ENCODE data around the gene PI16. TPM values are rescaled to one million over a fixed set of nuclear protein-coding genes. Genes with fewer than 3 reads are reported as not detected.

PI16 gene
- total and polyA plus RNA-seq, 7 donors = 0.85 to 50.7 (median 2.9) TPM

GRCh38 chr6:36975231-36976006, 20.9 kb downstream of the PI16 start:
- no peaks in the 10 kb centered on the region for H3K9me3 ChIP-seq
- H3K4me1 ChIP-seq = peaks cover 0 to 30% (median 24%) of the 10 kb centered on the region in 4 donors
- 91 to 95% methylated on average over 7 of the region's 7 CpGs for WGBS, 2 donors

GRCh38 chr6:36976007-36976264, 21.4 kb downstream of the PI16 start:
- intact Hi-C loops (cut with DNase I) = no loop called here
- H3K27me3 ChIP-seq = no peaks in the 10 kb centered on the region
- no peak overlapping the region for H3K4me3 ChIP-seq
- H3K36me3 ChIP-seq = peaks cover 66 to 77% (median 73%) of the 10 kb centered on the region in 4 donors
- TF ChIP-seq CTCF (IDR thresholded peaks at IDR 0.05) (no peak), POLR2AphosphoS5 (IDR thresholded peaks at IDR 0.05) (no peak), EP300 (IDR thresholded peaks at IDR 0.05) (no peak), POLR2A (IDR thresholded peaks at IDR 0.05) (no peak)
- DNase-seq = no peak
- no peaks in the 10 kb centered on the region for H3K9me3 ChIP-seq
- peak overlapping the region in 1 of 4 donors; percentile 19 for H3K27ac ChIP-seq
- peaks cover 0 to 35% (median 29%) of the 10 kb centered on the region in 4 donors for H3K4me1 ChIP-seq
- WGBS, 2 donors = 92 to 96% methylated on average over 4 of the region's 4 CpGs

More at GRCh38 chr6:36975231-36976006, 20.9 kb downstream of the PI16 start:
- intact Hi-C loops (cut with DNase I) = no loop called here
- TF ChIP-seq EP300 (IDR thresholded peaks at IDR 0.05) = no peak
- TF ChIP-seq POLR2A (IDR thresholded peaks at IDR 0.05) = no peak
- TF ChIP-seq CTCF (IDR thresholded peaks at IDR 0.05) = no peak
- TF ChIP-seq POLR2AphosphoS5 (IDR thresholded peaks at IDR 0.05) = no peak
- no peak for DNase-seq
- Histone ChIP-seq H3K4me3 (no peak overlapping the region), H3K27ac (peak overlapping the region in 1 of 4 donors; percentile 19), H3K36me3 (peaks cover 71 to 82% (median 79%) of the 10 kb centered on the region in 4 donors), H3K27me3 (no peaks in the 10 kb centered on the region)

- peaks cover 0 to 41% (median 35%) of the 10 kb centered on the region in 4 donors for H3K4me1 ChIP-seq
- DNase-seq = no peak
- H3K27ac ChIP-seq = no peak overlapping the region
- peaks cover 60 to 71% (median 68%) of the 10 kb centered on the region in 4 donors for H3K36me3 ChIP-seq
- TF ChIP-seq EP300 (IDR thresholded peaks at IDR 0.05) (no peak), CTCF (IDR thresholded peaks at IDR 0.05) (no peak), POLR2A (IDR thresholded peaks at IDR 0.05) (no peak), POLR2AphosphoS5 (IDR thresholded peaks at IDR 0.05) (no peak)
- no peak overlapping the region for H3K4me3 ChIP-seq
- H3K27me3 ChIP-seq = no peaks in the 10 kb centered on the region
- intact Hi-C loops (cut with DNase I) = no loop called here
- 94 to 97% methylated on average over 7 of the region's 7 CpGs for WGBS, 2 donors
- no peaks in the 10 kb centered on the region for H3K9me3 ChIP-seq
Observed at GRCh38 chr6:36976509-36976908, 22.0 kb downstream of the PI16 start.

- TF ChIP-seq EP300 (IDR thresholded peaks at IDR 0.05) (no peak), POLR2AphosphoS5 (IDR thresholded peaks at IDR 0.05) (no peak), POLR2A (IDR thresholded peaks at IDR 0.05) (no peak), CTCF (IDR thresholded peaks at IDR 0.05) (no peak)
- peaks cover 0 to 44% (median 39%) of the 10 kb centered on the region in 4 donors for H3K4me1 ChIP-seq
- H3K36me3 ChIP-seq = peaks cover 56 to 67% (median 63%) of the 10 kb centered on the region in 4 donors
- no peak overlapping the region for H3K27ac ChIP-seq
- no peak for DNase-seq
- no peaks in the 10 kb centered on the region for H3K9me3 ChIP-seq
- intact Hi-C loops (cut with DNase I) = no loop called here
- H3K4me3 ChIP-seq = no peak overlapping the region
- no peaks in the 10 kb centered on the region for H3K27me3 ChIP-seq
- 93 to 96% methylated on average over 6 of the region's 6 CpGs for WGBS, 2 donors
Observed at GRCh38 chr6:36976931-36977330, 22.4 kb downstream of the PI16 start.

Data from sigmoid colon (tissue), 7 donors.